T-cell (primary cell): ENCODE results near the gene KATNIP. TPM values are rescaled to one million over a fixed set of nuclear protein-coding genes. Genes with fewer than 3 reads are reported as not detected.
A peak's percentile ranks its signal among the peaks of the same experiment; 100 is the strongest.

Experiments used
- ATAC-seq, 4 experiments: fragments of 200-7000 bp in 3 of 4; fragments of 150-1000 bp in 1 of 4; cut with Tn5 transposase; replicated peaks in 1 of 4; 1 replicate in 3 of 4; 2 replicates in 1 of 4; pipeline ENCODE4 v1.10.0; 2021; ENCODE audit warnings: moderate library complexity in 3 of 4, mild to moderate bottlenecking in 2 of 4, moderate number of reproducible peaks in 1 of 4
- CTCF ChIA-PET, 2 donors: fragments of 300-600 bp; sonication (Branson Sonifier 250); formaldehyde crosslinking; loops; one replicate each; lab custom pipeline; 2022; ENCODE audit warnings: antibody characterized with exemption in 2 of 2; lab: Charles Lee
- POLR2A ChIA-PET, 2 donors: fragments of 300-600 bp; sonication (Branson Sonifier 250); formaldehyde crosslinking; loops; one replicate each; lab custom pipeline; 2022; ENCODE audit warnings: antibody characterized with exemption in 2 of 2; lab: Charles Lee
- DNase-seq, 35 experiments: peaks; one replicate each; pipeline versions ENCODE4 v3.0.0 to v3.0.0-alpha.2; 2013 to 2023
- H3K27ac ChIP-seq: one replicate; pipeline ENCODE4 v1.5.1; 2013; ENCODE audit warnings: low read length
- H3K27me3 ChIP-seq, 2 experiments: replicated peaks in 1 of 2; 1 replicate in 1 of 2; 2 replicates in 1 of 2; pipeline versions ENCODE4 v1.6.1 to v1.7.0; 2013; ENCODE audit warnings: low read length in 1 of 2, mixed read lengths in 1 of 2; ENCODE audit not compliant: control insufficient read depth in 2 of 2, insufficient read depth in 2 of 2; ENCODE audit errors: extremely low read depth in 1 of 2
- H3K36me3 ChIP-seq, 2 donors: 1 replicate in 1 of 2; 2 replicates in 1 of 2; pipeline versions ENCODE4 v1.6.1 to v1.7.0; 2013; ENCODE audit warnings: low read length in 1 of 2; ENCODE audit not compliant: control insufficient read depth in 2 of 2, insufficient read depth in 1 of 2; ENCODE audit errors: extremely low read depth in 1 of 2
- H3K4me1 ChIP-seq, 2 experiments: 1 replicate in 1 of 2; 2 replicates in 1 of 2; pipeline versions ENCODE4 v1.6.1 to v1.7.0; 2013; ENCODE audit warnings: low read length in 2 of 2, mixed read lengths in 1 of 2; ENCODE audit not compliant: insufficient read depth in 2 of 2, control insufficient read depth in 1 of 2; ENCODE audit errors: extremely low read depth in 1 of 2
- H3K4me3 ChIP-seq, 2 donors: 1 replicate in 1 of 2; 2 replicates in 1 of 2; pipeline versions ENCODE4 v1.5.1 to v1.7.0; 2013; ENCODE audit warnings: mild to moderate bottlenecking in 2 of 2, low read length in 1 of 2, moderate library complexity in 1 of 2; ENCODE audit not compliant: control insufficient read depth in 1 of 2; ENCODE audit errors: extremely low read depth in 1 of 2
- H3K9me3 ChIP-seq: 2 replicates; pipeline ENCODE4 v1.7.0; 2013
- H3K27ac Mint-ChIP-seq, 2 donors: one replicate each; pipeline ENCODE4 v1.8.0; 2020 to 2021; ENCODE audit warnings: mild to moderate bottlenecking in 2 of 2, mixed read lengths in 2 of 2
- H3K27me3 Mint-ChIP-seq, 2 donors: one replicate each; pipeline ENCODE4 v1.8.0; 2021 to 2022; ENCODE audit warnings: mixed read lengths in 2 of 2
- H3K36me3 Mint-ChIP-seq: one replicate; pipeline ENCODE4 v1.8.0; 2021; ENCODE audit warnings: mixed read lengths
- H3K4me1 Mint-ChIP-seq, 3 donors: one replicate each; pipeline ENCODE4 v1.8.0; 2020 to 2022; ENCODE audit warnings: mixed read lengths in 3 of 3, mild to moderate bottlenecking in 1 of 3
- H3K4me3 Mint-ChIP-seq, 3 donors: one replicate each; pipeline ENCODE4 v1.8.0; 2020 to 2022; ENCODE audit warnings: mild to moderate bottlenecking in 3 of 3, mixed read lengths in 3 of 3, moderate library complexity in 3 of 3
- H3K9me3 Mint-ChIP-seq, 3 donors: one replicate each; pipeline ENCODE4 v1.8.0; 2020 to 2022; ENCODE audit warnings: mixed read lengths in 3 of 3
- WGBS: methylation state at CpG from one replicate; pipeline ENCODE4 v1.1.5; 2013; ENCODE audit warnings: missing lambda C conversion rate; ENCODE audit not compliant: insufficient coverage; 5-methylcytosine and 5-hydroxymethylcytosine counted together
- total RNA-seq, 35 experiments: library from RNA in 6 of 35; stranded (reverse) in 6 of 35; fragments of 120-200 nt in 1 of 35; gene quantifications; one replicate each; pipeline versions ENCODE4 v1.2.1 to v1.2.4 and lab custom pipeline; 2013 to 2026

KATNIP gene
- total RNA-seq, 5 donors from 2014 or later (not counting 1 experiment from before 2014, with no cell fraction given): 14.6 to 26.8 (median 18.7) TPM

DNA sequence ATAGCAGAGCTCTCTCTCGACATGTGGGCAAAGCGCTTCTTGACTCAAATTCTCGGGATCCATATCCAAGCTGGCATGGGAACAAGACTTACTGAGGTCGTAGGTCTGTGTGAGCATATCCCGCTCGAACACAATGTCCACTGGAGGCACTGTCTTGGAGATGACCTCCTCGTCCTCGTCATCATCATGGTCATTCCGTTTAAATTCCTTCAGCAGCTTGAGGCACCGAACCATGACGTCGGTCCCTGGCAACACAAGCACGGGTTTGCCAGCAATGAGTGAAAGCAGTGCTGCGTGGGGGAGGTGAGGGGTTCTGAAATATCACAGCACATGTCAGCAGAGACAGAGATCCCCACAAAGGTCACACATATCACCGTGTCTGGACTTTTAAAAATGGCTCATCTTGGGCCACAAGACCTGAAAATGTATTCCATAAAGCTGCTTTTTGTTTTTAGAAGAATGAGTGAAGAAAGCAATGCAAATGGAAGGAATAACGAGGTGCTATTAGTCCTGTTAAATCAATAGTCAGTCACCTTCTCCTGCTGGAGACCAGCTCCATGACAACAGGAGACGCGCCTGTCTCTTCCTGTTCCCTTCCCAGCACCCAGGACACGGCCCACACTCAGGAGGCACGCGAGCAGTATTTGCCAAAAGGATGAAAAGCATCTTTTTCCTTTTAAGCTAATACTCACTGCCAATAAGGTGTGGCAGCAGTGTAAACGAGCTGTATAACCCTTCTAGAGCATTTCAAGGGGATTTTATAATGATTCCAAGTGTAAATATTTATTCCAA lies 38.1 kb upstream of the KATNIP start:
- ChIA-PET POLR2A (no interaction called here), CTCF (no interaction called here)
- H3K4me1 Mint-ChIP-seq: peaks cover 0 to 6% (median 0%) of the 10 kb centered on the region in 3 donors
- H3K9me3 ChIP-seq: no peaks in the 10 kb centered on the region
- H3K4me1 ChIP-seq: no peaks in the 10 kb centered on the region
- no peak for ATAC-seq
- no peaks in the 10 kb centered on the region for H3K27me3 Mint-ChIP-seq
- H3K36me3 ChIP-seq: peaks cover 19 to 68% of the 10 kb centered on the region in 2 donors
- H3K27me3 ChIP-seq: no peaks in the 10 kb centered on the region
- DNase-seq: no peak
- no peak overlapping the region for H3K27ac Mint-ChIP-seq
- H3K4me3 ChIP-seq: no peak overlapping the region
- no peak overlapping the region for H3K4me3 Mint-ChIP-seq
- no peak overlapping the region for H3K27ac ChIP-seq
- no peaks in the 10 kb centered on the region for H3K9me3 Mint-ChIP-seq
- H3K36me3 Mint-ChIP-seq: peaks cover 56% of the 10 kb centered on the region
- WGBS: 96% methylated on average over 13 of the region's 22 CpGs

DNA sequence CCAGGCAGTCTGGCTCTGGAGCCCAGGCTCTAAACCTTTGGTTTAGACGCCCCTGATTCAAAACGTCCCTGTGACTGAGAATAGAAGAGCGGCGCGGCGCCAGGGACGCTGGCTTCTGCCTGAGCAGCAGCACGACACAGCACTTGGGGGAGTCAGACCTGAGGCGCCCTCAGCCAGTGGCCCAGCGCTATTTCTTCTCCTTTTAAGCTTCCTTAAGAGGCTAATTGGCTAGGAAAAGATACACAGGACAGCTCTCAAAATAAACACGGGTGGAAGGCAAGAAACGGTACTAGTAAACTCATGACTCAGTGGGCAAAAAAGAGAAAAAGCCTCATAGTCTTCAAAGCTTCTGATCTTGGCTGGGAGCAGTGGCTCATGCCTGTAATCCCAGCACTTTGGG lies 35.1 kb upstream of the KATNIP start:
- Mint-ChIP-seq H3K4me1 (peaks cover 0 to 6% (median 0%) of the 10 kb centered on the region in 3 donors), H3K36me3 (peaks cover 59% of the 10 kb centered on the region), H3K9me3 (no peaks in the 10 kb centered on the region), H3K4me3 (no peak overlapping the region), H3K27ac (no peak overlapping the region), H3K27me3 (no peaks in the 10 kb centered on the region)
- CTCF ChIA-PET: no interaction called here
- Histone ChIP-seq H3K4me3 (no peak overlapping the region), H3K4me1 (no peaks in the 10 kb centered on the region), H3K27me3 (no peaks in the 10 kb centered on the region), H3K36me3 (peaks cover 23 to 69% of the 10 kb centered on the region in 2 donors), H3K27ac (no peak overlapping the region), H3K9me3 (no peaks in the 10 kb centered on the region)
- 96% methylated on average over 12 of the region's 12 CpGs for WGBS
- POLR2A ChIA-PET: no interaction called here
- ATAC-seq: no peak
- no peak for DNase-seq

- H3K4me1 Mint-ChIP-seq: peaks cover 0 to 6% (median 0%) of the 10 kb centered on the region in 3 donors
- CTCF ChIA-PET: interaction anchor here in 1 of 2 donors (0.6 kb wide), 1 partner anchor 247 kb away, joined by 3 read pairs; the partner anchor contains the start of gene NSMCE1
- Histone ChIP-seq H3K27ac (no peak overlapping the region), H3K9me3 (no peaks in the 10 kb centered on the region), H3K36me3 (peaks cover 22 to 64% of the 10 kb centered on the region in 2 donors), H3K4me3 (no peak overlapping the region), H3K27me3 (no peaks in the 10 kb centered on the region), H3K4me1 (no peaks in the 10 kb centered on the region)
- H3K36me3 Mint-ChIP-seq: peaks cover 57% of the 10 kb centered on the region
- 93% methylated on average over 8 of the region's 9 CpGs for WGBS
- no peaks in the 10 kb centered on the region for H3K9me3 Mint-ChIP-seq
- ATAC-seq: peak in 3 of 4 experiments; percentile 52 to 53 (median 53)
- H3K4me3 Mint-ChIP-seq: no peak overlapping the region
- DNase-seq: peak in 14 of 35 experiments; percentile 2 to 34 (median 7)
- POLR2A ChIA-PET: no interaction called here
- H3K27ac Mint-ChIP-seq: no peak overlapping the region
- no peaks in the 10 kb centered on the region for H3K27me3 Mint-ChIP-seq
These were observed 34.0 kb upstream of the KATNIP start for GRCh38 chr16:27515874-27516353.

DNA sequence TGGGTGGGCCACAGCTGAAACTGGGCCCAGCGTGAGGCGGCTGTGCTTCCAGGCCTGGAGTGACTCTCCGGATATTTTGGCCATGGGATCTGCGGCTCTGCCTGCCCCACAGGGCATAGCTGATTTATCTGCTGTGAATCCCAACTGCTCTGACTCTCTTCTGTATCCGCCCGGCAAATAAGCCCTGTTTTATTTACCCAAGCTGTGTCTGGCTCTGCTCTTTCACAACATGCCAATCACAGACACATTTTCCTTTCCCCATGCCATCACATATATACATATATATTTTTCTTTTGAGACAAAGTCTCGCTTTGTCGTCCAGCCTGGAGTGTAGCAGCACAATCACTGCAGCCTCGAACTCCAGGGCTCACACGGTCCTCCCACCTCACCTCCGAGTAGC lies 33.6 kb upstream of the KATNIP start:
- H3K9me3 Mint-ChIP-seq: no peaks in the 10 kb centered on the region
- Histone ChIP-seq H3K4me3 (no peak overlapping the region), H3K36me3 (peaks cover 19 to 64% of the 10 kb centered on the region in 2 donors), H3K27me3 (no peaks in the 10 kb centered on the region), H3K4me1 (no peaks in the 10 kb centered on the region), H3K9me3 (no peaks in the 10 kb centered on the region), H3K27ac (no peak overlapping the region)
- POLR2A ChIA-PET: no interaction called here
- H3K27ac Mint-ChIP-seq: no peak overlapping the region
- no peak overlapping the region for H3K4me3 Mint-ChIP-seq
- WGBS: 98% methylated on average over 7 of the region's 11 CpGs
- ATAC-seq (no peak), DNase-seq (no peak)
- H3K4me1 Mint-ChIP-seq: peaks cover 0 to 6% (median 0%) of the 10 kb centered on the region in 3 donors
- H3K36me3 Mint-ChIP-seq: peaks cover 57% of the 10 kb centered on the region
- CTCF ChIA-PET: interaction anchor here in 1 of 2 donors (0.6 kb wide), 1 partner anchor 248 kb away, joined by 3 read pairs; the partner anchor contains the start of gene NSMCE1
- H3K27me3 Mint-ChIP-seq: no peaks in the 10 kb centered on the region

DNA sequence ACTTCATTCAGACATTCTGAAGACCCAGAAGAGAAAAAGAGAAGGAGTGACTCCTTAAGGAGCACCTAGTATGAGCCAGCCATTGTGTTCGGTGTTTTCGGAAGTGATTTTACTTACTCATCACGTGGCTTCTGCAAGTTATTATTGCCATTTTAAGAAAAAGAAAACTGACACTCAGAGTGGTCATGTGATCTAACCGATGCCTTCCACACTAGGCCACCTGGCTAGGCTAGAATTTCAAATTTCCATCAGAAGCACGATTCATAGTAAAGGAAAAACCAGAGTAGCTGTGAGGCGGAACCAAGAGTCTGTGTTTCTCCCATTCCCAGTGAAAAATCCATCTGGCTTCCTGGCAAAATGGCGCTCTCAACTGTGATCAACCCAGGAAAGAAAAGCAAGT lies 32.3 kb upstream of the KATNIP start:
- DNase-seq (no peak), ATAC-seq (no peak)
- H3K36me3 ChIP-seq: peaks cover 15 to 57% of the 10 kb centered on the region in 2 donors
- Mint-ChIP-seq H3K4me1 (peaks cover 0 to 6% (median 0%) of the 10 kb centered on the region in 3 donors), H3K27me3 (no peaks in the 10 kb centered on the region), H3K36me3 (peaks cover 55% of the 10 kb centered on the region), H3K4me3 (no peak overlapping the region), H3K27ac (no peak overlapping the region), H3K9me3 (no peaks in the 10 kb centered on the region)
- H3K27me3 ChIP-seq: no peaks in the 10 kb centered on the region
- ChIA-PET CTCF (no interaction called here), POLR2A (interaction anchor here in 1 of 2 donors (0.5 kb wide), 1 partner anchor 692 kb away, joined by 7 read pairs; no protein-coding TSS in a partner anchor)
- H3K4me1 ChIP-seq: no peaks in the 10 kb centered on the region
- over 99% methylated on average over 7 of the region's 7 CpGs for WGBS
- H3K9me3 ChIP-seq: no peaks in the 10 kb centered on the region
- no peak overlapping the region for H3K4me3 ChIP-seq
- no peak overlapping the region for H3K27ac ChIP-seq

DNA sequence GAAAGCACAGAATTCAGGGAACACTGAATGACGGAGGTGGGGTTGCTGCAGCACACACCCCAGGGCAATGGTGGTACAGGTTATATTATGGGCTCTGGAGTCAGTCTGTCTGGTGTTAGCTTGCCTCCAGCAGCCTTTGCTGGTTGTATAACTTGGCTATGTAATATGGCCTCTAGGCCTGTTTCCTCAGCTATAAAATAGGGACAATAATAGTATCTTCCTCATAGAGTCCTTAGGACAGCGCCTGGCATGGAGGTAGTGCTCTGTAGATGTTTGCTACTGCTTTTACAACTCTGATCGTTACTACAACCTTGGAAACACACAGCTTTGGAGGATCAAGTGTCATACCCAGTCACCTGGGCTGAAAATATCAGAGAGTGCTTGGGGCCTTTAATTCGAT lies 31.7 kb upstream of the KATNIP start:
- POLR2A ChIA-PET: interaction anchor here in 1 of 2 donors (0.5 kb wide), 1 partner anchor 691 kb away, joined by 7 read pairs; no protein-coding TSS in a partner anchor
- WGBS: 90% methylated on average over 2 of the region's 4 CpGs
- peaks cover 57% of the 10 kb centered on the region for H3K36me3 Mint-ChIP-seq

More for the DNA sequence above, 31.7 kb upstream of the KATNIP start:
- Mint-ChIP-seq H3K27ac (no peak overlapping the region), H3K27me3 (no peaks in the 10 kb centered on the region), H3K4me1 (peaks cover 0 to 6% (median 0%) of the 10 kb centered on the region in 3 donors), H3K9me3 (no peaks in the 10 kb centered on the region), H3K4me3 (no peak overlapping the region)
- DNase-seq: no peak
- H3K27me3 ChIP-seq: no peaks in the 10 kb centered on the region
- H3K4me1 ChIP-seq: no peaks in the 10 kb centered on the region
- no peak for ATAC-seq
- H3K36me3 ChIP-seq: peaks cover 15 to 61% of the 10 kb centered on the region in 2 donors
- H3K9me3 ChIP-seq: no peaks in the 10 kb centered on the region
- H3K27ac ChIP-seq: no peak overlapping the region
- CTCF ChIA-PET: no interaction called here
- H3K4me3 ChIP-seq: no peak overlapping the region
